ENCODE data around the gene MASP2.

DNA sequence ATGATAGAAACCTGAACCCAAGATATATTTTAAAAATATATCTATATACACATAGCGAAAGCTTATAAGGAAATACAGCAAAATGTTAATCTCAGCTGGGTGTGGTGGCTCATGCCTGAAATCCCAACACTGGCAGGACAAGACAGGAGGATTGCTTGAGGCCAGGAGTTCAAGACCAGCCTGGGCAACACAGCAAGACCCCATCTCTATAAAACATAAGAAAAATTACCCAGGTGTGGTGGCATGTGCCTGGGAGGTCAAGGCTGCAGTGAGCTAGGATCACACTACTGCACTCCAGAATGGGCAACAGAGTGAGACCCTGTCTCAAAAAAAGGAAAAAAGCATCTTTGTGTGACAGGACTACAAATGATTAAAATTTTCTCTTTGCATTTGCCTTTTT lies 18.8 kb upstream of the MASP2 start:
- TF ChIP-seq, protein P1, sequence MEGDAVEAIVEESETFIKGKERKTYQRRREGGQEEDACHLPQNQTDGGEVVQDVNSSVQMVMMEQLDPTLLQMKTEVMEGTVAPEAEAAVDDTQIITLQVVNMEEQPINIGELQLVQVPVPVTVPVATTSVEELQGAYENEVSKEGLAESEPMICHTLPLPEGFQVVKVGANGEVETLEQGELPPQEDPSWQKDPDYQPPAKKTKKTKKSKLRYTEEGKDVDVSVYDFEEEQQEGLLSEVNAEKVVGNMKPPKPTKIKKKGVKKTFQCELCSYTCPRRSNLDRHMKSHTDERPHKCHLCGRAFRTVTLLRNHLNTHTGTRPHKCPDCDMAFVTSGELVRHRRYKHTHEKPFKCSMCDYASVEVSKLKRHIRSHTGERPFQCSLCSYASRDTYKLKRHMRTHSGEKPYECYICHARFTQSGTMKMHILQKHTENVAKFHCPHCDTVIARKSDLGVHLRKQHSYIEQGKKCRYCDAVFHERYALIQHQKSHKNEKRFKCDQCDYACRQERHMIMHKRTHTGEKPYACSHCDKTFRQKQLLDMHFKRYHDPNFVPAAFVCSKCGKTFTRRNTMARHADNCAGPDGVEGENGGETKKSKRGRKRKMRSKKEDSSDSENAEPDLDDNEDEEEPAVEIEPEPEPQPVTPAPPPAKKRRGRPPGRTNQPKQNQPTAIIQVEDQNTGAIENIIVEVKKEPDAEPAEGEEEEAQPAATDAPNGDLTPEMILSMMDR (IDR thresholded peaks at IDR 0.05): no peak
- TF ChIP-seq POLR2A (IDR thresholded peaks at IDR 0.05): no peak

Data from thyroid gland (tissue), 4 donors.